GM18508 (cell line): ENCODE results near the gene TRMU.
"Not testable (repeated sequence)": the region's sequence is repeated elsewhere in the genome, so short reads cannot be mapped to it uniquely, and the experiment has no call there.

ENCODE experiments used
- ATAC-seq: cut with Tn5 transposase; IDR thresholded peaks from one replicate; pipeline ENCODE4 v1.9.1; 2021; ENCODE audit warnings: moderate number of reproducible peaks; ENCODE audit not compliant: insufficient read depth, unreplicated experiment

TRMU gene

DNA sequence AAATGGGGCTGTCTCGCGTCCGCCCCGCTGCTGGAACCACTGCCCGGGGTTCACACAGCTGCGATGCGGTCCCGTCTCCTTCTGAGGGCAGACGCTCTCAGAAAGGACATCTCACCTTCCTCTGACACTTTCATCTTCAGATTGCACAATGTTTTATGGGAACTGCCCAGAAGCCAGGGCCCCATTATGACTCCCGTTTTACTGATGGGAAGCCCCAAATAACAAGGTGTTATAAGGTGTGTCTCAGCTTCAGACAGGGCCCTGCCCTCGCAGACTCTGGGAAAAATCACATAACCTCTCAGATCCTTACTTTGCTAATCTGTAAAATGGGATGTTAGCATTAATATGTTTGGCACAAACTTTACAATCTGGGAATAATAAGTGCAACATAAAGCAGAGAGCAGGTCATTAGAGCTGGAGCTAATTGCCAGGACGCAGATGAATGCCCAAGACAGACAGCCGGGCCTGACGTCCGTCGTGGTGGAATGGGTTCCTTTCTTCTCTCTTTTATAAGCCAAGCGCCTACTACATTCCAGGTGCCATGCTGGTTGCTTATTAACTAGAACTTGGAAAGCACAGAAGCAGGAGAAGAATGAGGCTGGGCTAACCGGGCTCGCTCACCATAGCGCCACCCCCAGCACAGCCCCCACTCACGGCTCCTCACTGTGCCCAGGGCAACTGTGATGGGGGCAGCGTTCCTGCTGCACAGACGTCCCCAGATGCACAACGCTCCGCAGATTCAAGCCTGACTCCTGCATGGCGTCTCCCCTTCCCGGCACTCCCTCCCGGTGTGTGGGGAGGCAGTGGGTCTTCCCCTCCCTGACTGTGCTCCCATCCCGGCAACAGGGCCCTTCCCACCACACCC lies 43.8 kb downstream of the TRMU start:
- ATAC-seq = no peak

DNA sequence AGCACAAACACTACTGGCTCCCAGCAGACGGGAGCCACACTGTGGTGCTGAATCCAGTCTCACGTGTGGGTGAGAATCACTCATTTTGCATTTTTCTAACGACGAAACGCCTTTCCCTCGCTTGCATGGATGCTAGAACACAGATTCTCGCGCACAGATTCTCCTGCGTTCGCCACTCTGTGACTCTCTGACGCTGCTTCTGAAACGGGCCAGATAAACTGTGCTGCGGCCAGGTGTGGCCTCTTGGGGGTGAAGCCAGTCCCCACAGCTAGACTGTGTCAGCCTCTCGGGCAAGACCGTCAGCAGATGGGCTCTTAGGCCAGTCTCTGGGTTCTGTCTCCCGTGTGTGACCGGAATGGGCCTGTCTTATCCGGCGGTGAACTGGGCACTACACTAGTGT lies 44.6 kb downstream of the TRMU start:
- ATAC-seq = no peak

DNA sequence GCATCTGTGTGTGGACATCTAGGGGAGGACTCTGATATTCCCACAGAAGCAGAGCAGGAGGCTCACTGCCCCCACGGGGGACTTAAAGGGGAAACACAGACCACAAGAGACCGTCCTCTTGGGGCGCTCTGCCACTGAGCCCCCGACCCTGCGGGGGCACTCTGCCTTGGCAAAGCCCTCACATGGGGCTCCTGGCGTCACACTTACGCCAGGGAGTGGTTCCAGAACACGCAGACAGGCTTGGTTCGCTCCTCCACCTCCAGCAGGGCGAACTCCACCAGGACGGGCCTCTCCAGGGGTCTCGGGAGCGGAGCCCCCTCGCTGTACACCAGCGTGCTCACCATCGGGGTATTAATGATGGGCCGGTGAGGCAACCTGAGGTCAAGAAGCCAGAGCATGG lies 45.1 kb downstream of the TRMU start:
- no peak for ATAC-seq

DNA sequence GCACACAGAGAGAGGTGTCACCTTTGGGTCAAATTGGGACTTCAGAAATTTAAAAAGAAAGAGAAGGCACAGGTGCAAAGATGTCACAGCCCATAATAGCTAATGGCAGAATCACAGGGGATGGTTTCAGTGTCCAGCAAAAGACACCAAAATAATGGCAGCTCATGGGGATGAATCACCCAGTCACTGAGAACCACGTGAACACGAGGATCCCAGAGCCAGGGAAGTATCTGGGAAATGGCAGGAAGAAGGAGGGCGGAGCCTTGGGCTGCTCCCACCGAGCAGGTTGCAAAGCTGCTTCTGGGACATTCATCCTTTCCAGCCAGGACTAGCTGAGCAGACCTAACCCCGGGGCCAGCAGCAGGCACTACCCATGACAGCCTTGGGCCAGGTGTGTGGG lies 45.6 kb downstream of the TRMU start:
- ATAC-seq = no peak

DNA sequence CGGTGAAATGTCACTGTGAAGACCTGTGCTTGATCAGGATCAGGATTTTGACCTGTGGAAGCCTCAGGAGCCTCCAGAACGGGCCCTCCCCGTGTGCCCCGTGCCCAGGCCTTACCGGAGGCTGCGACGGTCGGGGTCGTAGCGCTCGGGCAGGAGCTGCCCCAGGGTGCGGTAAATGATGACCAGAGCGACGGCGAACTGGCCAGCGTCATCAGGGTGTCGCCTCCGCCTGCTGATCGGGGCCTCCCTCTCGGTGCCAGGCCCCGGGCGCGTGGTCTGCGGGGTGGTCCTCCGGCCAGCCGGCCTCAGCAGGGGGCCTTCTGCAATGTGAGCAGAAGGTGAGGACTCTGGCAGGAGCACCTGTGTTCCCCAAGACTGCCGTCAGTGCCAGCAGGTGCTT lies 46.2 kb downstream of the TRMU start:
- ATAC-seq = no peak

- no peak for ATAC-seq
Measured at GRCh38 chr22:46382524-46382923, 47.0 kb downstream of the TRMU start.

- no peak for ATAC-seq
Measured at GRCh38 chr22:46386312-46386711, 50.8 kb downstream of the TRMU start.

- no peak for ATAC-seq
Measured at GRCh38 chr22:46387748-46388147, 52.2 kb downstream of the TRMU start.

- no peak for ATAC-seq
Measured at GRCh38 chr22:46388647-46389046, 53.1 kb downstream of the TRMU start.

- no peak for ATAC-seq
Measured at GRCh38 chr22:46389081-46389480, 53.6 kb downstream of the TRMU start.

- no peak for ATAC-seq
Measured at GRCh38 chr22:46390105-46390651, 54.7 kb downstream of the TRMU start.

DNA sequence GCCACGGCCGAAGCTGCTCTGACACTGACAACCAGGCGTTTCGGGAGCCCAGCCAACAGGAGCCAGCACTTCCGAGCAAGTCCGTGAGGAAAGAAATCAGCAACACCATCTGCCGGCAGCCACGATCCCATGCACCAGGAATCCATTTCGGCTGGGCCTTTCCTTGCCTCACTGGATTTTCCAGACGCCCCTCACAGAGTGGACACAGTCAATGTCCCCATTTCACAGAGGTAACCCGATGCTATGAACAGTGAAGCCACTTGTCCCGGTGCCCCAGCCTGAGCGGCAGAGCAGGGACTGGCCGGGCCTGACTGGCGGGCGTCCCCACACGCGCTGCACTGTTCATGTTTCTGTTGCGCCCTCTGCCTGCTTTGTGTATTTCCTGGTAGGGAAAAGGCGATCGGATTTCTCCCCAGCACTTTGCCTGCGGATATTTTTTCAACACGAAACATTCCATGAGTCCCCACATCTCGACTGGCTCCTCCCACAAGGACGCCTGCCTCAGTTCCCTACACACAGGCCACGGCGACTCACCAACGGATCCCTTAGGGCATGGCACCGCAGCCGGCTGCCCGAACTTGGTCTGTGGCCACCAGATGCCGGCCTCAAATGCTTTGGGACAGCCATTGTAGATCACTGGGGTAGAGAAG lies 55.3 kb downstream of the TRMU start:
- ATAC-seq = no peak

DNA sequence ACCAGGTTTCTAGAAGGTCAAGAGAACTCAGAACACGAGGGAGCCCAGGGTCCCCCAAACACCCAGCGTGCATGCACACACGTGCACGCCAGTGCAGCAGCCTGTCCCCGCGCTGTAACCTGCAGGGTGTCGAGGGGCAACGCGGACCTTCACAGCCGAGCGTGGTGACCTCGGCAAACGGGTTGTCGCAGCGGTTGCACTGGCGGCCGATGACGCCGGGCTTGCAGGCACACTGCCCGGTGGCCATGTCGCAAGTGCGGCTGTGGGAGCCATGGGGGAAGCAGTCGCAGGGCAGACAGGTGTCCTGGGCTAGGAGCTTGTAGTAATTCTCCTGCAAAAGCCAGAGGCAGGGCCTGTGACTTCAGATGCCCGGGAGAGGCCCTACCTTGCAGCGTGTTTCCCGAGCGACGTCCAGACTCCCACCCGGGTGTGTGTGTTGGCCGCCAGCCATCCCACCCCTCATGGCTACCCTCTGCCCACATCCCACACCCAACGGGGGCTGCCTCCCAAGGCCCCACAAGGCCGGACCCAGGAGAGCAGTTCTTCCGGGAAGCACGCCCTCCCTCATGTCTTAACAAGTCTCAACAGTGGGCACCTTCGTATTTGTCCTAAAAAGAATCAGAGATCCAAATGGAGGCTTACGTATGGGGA lies 56.1 kb downstream of the TRMU start:
- no peak for ATAC-seq

- no peak for ATAC-seq
Measured at GRCh38 chr22:46392137-46392844, 56.8 kb downstream of the TRMU start.

- no peak for ATAC-seq
Measured at GRCh38 chr22:46393873-46394272, 58.4 kb downstream of the TRMU start.

GRCh38 chr22:46394622-46395021 lies 59.1 kb downstream of the TRMU start:
- ATAC-seq = no peak

DNA sequence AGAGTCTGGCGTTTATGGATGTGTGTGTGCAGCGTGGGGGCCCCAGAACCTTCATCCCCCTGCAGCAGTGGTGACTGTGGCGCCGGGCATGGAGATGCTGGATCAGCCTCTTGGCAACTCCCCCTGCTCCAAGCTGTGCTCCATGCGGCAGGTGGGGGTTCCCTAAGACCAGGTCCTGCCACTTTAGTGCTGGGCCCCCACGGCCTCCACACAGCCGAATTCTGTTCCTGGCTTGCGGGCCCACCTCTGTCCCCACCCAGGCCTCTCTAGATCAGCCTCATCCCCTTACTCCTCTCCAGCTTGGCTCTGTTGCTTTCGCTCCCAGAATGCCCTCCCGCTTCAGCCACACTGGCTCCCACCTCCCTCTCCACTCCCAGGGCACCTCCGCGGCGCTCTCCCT lies 59.6 kb downstream of the TRMU start:
- ATAC-seq = no peak

DNA sequence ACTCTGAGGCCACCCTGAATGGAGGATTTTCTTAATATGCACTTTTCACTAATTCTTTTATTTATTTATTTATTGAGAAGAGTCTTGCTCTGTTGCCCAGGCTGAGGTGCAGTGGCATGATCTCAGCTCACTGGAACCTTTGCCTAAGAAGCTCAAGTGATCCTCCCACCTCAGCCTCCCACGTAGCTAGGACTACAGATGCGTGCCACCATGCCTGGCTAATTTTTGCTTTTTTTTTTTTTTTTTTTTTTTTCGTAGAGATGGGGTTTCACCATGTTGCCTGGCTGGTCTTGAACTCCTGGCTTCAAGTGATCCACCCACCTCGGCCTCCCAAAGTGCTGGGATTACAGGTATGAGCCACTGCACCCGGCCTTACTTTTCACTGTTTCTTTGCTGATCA lies 61.5 kb downstream of the TRMU start:
- not testable (repeated sequence) for ATAC-seq

GRCh38 chr22:46397514-46397913 lies 62.0 kb downstream of the TRMU start:
- no peak for ATAC-seq

- no peak for ATAC-seq
Measured at GRCh38 chr22:46397951-46398350, 62.4 kb downstream of the TRMU start.
